Activated CD4-positive, CD25-positive, alpha-beta regulatory T cell treated with anti-CD3 and anti-CD28 coated beads, Interleukin-2, amount 50 U/mL, for 72 hours (primary cell): ENCODE results near the gene LRRC4C.

Source experiments
- DNase-seq: peaks from one replicate; pipeline ENCODE4 v3.0.0; 2021

LRRC4C gene

DNA sequence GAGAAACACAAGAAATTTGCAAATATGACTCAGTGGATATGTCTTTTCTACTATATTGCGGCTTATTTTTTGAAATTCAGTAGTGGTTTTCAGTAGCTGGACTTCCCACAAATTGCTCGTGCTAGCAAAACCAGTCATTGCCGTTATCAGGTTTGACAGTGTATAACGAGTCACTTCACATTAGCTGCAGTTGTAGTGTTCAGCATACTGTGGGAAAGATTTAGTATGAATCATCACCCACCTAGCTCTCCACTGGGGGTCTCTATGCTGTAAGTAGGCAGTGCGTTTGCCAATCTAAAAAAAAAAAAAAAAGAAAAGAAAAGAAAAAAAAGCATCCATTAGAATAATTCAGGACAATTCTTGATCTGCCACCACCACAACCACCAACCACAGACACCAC lies 1318.9 kb downstream of the LRRC4C start:
- DNase-seq = no peak

DNA sequence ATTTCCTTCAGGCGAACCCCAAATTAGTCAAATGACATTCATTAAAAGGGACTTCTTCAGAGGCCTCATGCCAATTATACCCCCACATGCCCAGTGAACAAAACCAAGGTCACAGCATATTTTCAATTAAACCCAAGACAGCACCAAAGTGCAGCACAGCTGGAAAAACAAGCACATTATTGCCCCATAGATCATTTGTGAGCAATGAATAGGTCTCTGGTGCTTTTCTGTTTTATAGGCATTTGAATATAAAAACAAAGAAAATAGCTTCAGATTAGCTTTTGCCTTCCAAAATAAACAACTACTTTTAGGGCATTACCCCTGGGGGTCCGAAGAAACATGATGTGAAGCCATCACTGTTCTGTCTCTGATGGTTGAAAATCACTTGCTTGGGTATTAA lies 1319.9 kb downstream of the LRRC4C start:
- DNase-seq = no peak

DNA sequence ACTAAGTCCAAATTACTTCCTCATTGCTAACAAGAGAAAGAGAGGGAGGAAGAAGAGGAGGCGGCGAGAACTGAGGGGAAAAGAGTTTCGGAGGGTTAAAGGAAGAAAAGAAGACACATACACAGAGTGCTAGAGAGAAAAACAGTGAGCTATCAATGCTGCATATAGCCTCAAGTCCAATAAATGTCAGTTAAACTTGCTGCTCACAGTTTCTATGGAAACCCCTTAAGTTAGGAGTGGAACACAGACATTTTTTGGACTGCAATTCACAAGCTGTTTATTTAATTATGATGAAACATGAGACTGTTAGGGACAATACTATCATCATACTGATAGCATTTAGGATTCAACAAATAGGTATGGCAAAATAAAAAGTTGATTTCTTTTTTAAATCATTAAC lies 1320.4 kb downstream of the LRRC4C start:
- DNase-seq = no peak

DNA sequence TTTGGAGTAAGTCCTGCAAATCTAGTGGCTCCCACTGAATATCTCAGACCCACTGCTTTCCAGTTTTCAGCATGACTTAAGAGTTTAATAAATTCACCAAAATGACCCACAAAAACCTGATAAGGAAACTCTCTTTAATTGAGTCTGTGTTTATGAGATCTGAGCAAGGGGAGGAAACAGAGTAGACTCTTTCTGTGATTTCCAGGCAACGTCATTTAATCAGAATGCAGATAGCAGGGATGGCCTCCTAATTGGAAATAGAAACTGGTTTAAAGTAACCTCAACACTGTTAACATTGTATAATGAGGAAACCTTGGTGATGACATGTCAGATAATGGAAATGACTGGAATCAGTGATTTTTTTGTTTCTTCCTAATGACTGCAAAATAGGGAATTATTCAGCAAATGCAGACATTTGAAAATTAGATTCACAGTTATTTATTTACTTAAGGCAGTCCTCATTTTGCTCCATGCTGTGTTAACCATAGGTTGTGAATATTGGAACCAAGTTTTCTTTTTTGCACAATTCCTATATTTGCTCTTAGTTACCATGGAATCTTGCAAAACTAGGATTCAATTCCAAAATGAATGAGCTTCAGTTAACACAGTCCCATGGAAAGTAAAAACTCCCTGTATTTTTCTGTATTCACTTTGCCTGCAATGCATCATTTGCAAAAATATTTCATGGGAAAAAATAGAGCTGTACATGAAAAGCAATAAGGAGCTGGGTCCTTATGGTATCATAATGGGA lies 1324.5 kb downstream of the LRRC4C start:
- no peak for DNase-seq

DNA sequence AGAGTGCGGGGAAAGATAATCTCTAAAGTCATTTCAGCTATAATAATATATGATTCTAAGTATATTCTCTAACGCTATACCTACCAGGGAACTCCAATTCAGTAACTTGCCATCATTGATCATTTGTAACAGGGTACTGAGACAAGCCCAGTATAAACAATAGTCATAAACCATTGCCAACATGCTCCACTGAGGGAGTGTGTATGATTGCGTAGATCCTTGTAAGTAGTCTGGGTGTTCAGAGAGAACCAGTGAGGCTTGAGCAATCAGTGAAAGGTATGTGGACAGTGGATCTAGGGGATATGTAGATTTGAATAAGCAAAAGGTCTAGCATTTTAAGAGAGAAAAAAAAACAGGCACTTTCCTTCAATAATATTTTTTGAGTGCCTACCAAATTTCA lies 1326.0 kb downstream of the LRRC4C start:
- DNase-seq = no peak

DNA sequence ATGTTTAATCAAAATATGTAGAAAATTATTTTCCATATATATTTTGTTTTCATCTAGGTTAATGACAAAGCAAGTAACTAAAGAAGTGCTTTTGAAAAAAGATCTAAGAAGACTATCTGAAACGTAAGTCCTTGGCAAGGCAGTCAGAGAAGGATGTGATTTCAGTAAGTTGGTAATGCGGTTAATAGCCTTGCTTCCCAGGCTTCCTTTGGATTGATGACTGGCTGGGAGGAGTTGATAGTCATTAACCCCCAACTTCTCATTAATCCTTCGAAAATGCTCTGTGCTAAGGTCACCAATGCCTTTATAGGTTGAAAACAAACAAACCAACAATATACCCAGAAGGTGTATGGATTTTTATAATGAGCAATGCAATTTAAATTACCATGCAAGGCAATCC lies 1326.5 kb downstream of the LRRC4C start:
- DNase-seq = no peak

DNA sequence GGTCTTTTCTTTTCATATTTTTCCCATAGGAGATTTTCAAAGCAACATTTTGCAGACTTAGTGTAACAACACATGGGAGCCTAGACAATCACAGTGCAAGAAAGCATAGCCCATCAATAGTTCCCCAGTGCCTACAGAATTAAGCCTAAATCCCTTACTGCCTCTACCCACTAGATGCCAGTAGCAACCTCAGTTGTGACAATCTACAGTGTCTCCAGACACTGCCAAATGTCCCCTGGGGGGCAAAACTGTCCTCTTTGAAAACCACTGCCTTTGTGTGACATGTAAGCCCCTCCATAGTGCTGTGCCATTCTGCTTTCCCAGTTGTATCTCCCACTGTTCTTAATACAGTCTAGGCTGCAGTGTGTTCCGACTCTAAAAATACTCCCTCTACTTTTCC lies 1329.0 kb downstream of the LRRC4C start:
- DNase-seq = no peak

DNA sequence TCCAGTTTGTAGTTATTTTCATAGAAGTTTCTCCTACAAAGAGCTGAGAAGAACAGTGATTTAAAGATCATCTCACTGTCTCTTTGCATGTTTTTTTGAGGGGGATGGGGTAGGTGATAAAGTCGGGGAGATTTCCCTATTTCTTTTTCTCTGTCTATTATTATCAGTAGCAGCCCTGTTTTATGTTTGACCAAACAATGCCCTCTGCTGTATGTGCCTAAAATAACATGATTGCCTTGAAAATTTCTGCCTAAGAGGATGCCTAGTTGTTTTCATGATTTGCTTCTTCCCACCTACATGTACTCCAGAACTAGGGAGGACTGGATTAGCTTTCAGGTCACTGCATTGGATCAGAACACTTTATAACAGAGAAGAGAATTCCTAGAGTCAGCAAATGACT lies 1330.2 kb downstream of the LRRC4C start:
- DNase-seq = no peak

DNA sequence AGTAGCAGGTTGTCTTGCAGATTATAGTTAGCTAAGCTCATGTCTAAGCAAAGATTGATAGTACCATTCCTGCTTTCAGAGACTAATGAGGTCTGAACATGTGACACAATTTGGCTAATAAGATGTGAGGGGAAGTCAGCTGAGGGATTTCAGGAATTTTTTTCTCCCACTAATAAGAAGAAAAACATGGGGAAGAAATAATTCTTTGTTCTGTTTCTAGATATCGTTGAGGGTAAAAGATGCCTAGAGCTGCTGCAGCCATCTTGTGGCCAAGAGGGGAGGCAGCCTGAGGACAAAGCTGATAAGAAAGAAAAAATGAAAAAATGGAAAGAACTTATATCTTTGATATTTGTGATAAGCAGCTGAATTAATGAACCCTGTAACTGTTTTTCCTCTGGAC lies 1334.4 kb downstream of the LRRC4C start:
- no peak for DNase-seq

DNA sequence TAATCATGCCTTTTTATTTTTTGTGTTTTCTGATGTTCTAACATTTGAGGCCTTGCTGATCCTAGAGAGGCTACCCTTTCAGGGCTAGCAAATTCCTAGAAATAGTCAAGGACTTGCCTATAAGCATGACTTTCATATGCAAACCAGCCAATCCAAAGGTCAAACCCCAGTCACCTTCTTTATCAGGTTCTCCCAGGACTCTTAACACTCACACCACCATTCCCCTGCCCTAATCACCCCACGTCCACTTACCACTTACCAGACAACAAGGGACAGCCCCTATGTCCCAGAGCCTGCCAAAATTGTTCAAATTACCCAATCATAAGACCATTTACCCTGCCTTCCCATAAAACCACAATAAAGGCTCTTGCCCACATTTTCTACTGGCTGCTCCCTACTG lies 1339.8 kb downstream of the LRRC4C start:
- DNase-seq = no peak

DNA sequence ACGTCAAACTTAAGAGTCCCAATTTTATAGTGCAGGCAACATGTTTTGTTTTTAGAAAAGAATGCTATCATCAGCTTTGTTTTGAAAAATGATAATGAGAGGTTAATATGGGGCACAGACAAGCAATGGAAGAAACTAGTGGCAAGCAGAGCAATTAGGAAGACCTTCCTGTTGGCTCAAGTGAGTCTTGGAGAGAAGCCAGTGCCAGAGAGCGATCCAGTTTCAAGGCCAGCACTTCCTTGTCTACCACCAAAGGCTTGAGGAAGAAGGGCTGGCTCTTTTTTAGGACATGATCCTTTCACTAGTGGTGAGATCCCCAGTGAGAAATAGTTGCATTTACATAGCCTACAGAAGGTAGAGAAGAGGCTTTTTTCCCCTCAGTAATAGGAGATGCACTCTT lies 1340.7 kb downstream of the LRRC4C start:
- DNase-seq = no peak

DNA sequence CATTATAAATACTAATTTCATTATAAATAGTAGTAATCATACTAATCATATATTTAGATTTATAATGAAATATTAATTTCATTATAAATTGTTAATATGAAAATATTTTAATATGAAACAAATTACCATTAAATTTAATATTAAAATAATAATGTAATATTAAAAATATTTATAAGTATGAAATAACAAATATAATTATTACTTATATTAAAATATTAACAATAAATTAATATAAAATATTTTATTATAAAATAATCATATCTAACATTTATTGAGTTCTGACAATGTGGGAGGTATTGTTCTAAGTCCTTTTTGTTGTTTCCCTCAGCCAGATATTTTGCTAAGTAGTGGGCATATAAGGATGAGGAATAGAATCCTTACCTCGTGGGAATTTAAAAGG lies 1341.4 kb downstream of the LRRC4C start:
- no peak for DNase-seq

DNA sequence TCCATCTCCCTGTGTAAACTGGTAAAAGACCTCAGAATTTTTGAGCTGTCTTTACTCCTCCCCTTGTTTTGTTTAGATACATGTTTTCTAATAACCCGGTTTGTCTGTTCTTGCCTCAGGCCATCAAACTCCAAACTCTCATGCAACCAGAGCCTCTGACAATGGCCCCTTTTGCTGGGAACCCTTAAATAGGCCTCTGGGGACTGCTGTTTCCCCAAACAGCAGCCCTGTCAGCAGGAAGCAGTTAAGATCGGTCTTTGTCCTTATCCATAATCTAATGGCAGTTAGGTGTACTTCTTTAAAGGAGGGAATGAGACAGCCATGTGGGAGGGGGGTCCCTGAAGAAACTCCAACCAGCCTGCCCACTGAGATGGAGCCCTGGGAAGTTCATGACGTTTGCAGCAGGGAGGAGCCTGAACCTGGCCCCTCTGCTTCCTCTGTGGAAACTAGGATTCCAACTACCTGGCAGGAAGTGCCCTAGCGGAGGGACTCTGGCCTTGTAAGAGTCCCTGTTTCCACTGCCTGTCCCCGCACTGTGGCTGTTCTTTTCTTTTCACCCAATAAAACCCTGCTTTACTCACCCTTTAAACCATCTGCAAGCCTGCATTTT lies 1354.4 kb downstream of the LRRC4C start:
- no peak for DNase-seq

DNA sequence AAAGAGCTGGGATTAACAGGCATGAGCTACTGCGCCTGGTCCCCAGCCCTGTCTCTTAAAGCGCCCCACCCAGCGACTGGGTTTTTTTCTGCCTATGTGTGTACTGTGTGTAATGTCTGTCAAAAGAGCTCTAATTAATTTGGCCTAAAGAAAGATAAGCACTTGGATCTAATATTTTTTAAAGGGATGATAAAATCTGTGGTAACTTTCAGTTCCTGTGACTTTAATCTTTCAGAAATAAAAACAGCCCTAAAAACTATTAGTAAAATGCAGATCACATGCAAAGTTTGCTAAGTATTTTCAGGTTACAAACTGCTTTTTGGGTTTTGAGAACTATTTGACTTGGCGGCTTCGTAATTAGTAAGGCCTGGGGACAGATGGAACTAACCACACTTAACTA lies 1358.7 kb downstream of the LRRC4C start:
- DNase-seq = no peak

DNA sequence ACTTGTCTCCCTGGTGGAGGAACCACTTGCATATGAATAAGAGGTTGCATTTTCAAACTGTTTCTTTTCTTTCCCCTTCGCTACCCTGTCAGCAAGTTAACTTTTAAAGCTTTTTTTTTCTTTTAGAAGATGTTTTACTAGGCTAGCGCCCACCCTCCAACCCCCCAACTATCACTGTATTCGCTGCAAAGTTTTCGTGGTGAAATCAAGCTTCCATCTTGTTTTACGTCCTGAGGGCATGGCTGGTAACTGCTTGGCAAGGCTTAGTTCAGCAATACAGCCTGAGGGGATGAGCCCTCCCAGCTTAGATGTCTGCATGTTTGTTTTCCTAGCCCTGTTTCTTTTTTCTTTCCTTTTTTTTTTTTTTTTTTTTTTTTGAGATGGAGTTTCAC lies 1359.3 kb downstream of the LRRC4C start:
- DNase-seq = no peak

DNA sequence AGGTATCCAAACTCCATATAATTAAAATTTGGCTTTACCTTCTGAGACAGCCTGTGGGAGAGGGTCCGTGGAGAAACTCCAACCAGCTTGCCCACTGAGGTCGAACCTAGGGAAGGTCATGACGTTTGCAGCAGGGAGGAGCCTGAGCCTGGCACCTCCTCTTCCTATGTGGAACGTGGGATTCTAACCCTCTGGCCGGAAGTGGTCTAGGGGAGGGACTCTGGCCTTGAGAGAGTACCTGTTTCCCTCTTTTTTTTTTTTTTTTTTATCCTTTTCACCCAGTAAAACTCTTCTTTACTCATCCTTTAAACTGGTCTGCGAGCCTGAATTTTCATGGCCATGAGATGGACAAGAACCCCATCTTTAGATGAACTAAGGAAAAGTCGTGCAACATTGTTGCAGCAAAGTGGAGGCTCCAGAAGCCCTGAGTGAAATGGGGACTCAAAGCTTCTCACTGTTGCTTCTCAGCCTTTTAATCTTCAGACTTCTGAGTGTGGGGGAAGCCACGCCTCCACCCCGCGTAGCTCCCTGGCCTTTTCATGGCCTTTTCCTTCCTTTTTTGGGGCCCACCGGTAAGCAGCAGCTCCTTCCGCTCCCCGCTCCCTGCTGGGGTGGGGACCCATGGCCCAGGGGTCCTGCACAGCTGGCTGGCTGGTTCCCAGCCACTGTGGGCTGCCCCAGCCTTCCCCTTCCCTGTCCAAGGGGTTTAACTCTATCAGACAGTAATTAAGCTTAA lies 1359.9 kb downstream of the LRRC4C start:
- no peak for DNase-seq

DNA sequence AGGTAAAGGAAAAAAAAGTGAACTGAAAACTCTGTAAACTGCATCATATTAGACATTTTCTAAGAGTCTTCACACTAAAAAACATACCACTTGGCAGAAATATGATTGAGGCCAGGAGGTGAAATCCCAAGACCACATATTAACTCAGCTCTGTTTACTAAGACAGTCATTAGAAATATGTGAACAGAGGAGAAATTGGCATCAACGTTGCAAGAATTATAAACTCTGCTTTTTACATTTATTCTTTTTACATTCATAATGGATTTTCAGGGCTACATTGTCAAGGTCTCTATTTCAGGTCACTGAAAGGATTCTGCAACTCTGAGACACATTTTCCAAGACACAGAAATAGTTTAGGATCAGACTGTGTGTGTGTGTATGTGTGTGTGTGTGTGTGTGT lies 1364.0 kb downstream of the LRRC4C start:
- no peak for DNase-seq

DNA sequence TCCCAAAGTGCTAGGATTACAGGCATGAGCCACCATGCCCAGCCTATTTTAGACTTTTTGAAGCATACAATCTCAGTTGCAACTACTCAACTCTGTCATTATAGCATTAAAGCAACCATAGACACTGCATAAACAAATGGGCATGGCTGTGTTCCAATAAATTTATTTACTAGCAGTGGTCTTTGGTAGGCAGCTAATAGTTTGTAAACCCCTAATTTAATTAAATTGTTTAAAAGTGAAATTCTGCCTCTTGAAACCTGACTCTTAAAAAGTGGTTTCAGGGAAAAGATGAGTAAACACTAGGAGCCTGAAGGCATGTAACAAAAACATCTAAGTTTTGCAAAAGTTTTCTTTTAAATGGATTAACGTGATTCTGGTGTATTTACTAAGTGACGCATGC lies 1364.5 kb downstream of the LRRC4C start:
- no peak for DNase-seq

DNA sequence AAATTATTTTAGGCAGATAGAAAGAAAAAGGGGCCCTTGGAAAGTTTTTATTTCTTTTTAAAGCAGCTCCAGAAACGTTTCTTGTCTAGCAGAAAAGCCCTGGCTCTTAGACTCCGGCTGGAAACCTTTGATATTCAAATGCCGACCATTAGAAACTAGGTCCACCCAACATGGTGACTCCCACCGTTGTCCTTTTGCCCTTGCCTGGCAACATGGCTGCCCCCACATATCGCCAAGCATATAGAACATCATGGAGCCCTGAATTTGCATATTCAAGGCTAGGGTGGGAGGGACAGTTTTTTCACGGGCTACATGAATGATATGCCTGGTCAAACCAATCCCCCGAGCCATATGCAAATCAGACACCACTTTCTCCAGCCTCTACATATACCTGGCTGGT lies 1379.0 kb downstream of the LRRC4C start:
- DNase-seq = no peak
